ENCODE results near the gene MPLKIP. TPM values are rescaled to one million over a fixed set of nuclear protein-coding genes. Genes with fewer than 3 reads are reported as not detected.
"Not testable (repeated sequence)": the region's sequence is repeated elsewhere in the genome, so short reads cannot be mapped to it uniquely, and the experiment has no call there.

The MPLKIP gene
- total and polyA plus RNA-seq, 2 of the 4 experiments (the other 2 are of a cell fraction): 12.7 to 28.9 TPM

DNA sequence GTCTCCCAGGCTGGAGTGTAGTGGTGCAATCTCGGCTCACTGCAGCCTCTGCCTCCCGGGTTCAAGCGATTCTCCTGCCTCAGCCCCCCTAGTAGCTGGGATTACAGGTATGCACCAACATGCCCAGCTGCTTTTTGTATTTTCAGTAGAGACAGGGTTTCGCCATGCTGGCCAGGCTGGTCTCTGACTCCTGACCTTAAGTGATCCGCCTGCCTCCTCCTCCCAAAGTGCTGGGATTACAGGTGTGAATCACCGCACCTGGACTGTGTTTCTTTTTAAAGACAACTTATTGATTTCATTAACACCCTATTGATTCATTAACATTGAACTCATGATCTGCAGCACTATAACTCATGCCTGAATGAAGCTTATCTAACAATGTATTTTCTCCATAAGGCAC is 40.8 kb upstream of the MPLKIP start:
- in situ Hi-C loops (cut with MboI; ENCODE audit: low sequenced_read_pairs); H2BK20ac ChIP-seq (ENCODE audit: low read depth, low read length); H2BK120ac ChIP-seq (ENCODE audit: low read depth, low read length); H4K8ac ChIP-seq (ENCODE audit: low read depth in 2 of 2, low read length in 2 of 2); H3K9me1 ChIP-seq (ENCODE audit: insufficient read depth, low read length); H4K20me1 ChIP-seq (ENCODE audit: insufficient read depth, low read length); H3K27ac ChIP-seq (ENCODE audit: insufficient read depth, low read length); H3K4ac ChIP-seq (ENCODE audit: low read depth, low read length); POLR2A ChIA-PET (ENCODE audit: unreplicated experiment); H2BK15ac ChIP-seq (ENCODE audit: low read depth, low read length); H3K27me3 ChIP-seq (ENCODE audit: control insufficient read depth, insufficient read depth, low read length); dilution Hi-C loops (cut with HindIII; ENCODE audit: low sequenced_read_pairs, unreplicated experiment); H2BK5ac ChIP-seq (ENCODE audit: low read depth, low read length, poor library complexity, severe bottlenecking); CTCF ChIA-PET; H3K4me1 ChIP-seq (ENCODE audit: control insufficient read depth, insufficient read depth, low read length); H3K79me1 ChIP-seq (ENCODE audit: low read depth in 1 of 2, low read length in 2 of 2); BruUV-seq (replicated peaks); DNase-seq; H3K4me2 ChIP-seq (ENCODE audit: low read depth, low read length); H3K23ac ChIP-seq (ENCODE audit: low read depth, low read length); H3K9me3 ChIP-seq (ENCODE audit: control insufficient read depth, insufficient read depth, low read length); H3K56ac ChIP-seq (ENCODE audit: extremely low read depth, insufficient read depth, low read length); H3K36me3 ChIP-seq (ENCODE audit: control insufficient read depth, insufficient read depth, low read length); H3K9ac ChIP-seq (ENCODE audit: low read depth, low read length); ATAC-seq (ENCODE audit: low read depth); intact Hi-C loops (cut with micrococcal nuclease); H4K91ac ChIP-seq (ENCODE audit: insufficient read depth, low read depth, low read length); H3K14ac ChIP-seq (replicated peaks; ENCODE audit: low read depth, low read length); H3K4me3 ChIP-seq (ENCODE audit: insufficient read depth, low read depth, low read length); H3K18ac ChIP-seq (ENCODE audit: low read depth, low read length); H2AK9ac ChIP-seq (replicated peaks; ENCODE audit: low read depth, low read length, poor library complexity); H4K5ac ChIP-seq (ENCODE audit: low read depth, low read length); H2AFZ ChIP-seq (replicated peaks; ENCODE audit: low read length, poor library complexity): not testable (repeated sequence)
- WGBS, 2 experiments (ENCODE audit: extremely low coverage in 2 of 2, insufficient read length in 1 of 2): no CpG with 5 or more reads among the region's 6 CpGs
- H2AK5ac ChIP-seq (ENCODE audit: low read depth, low read length): peak overlapping the region; percentile 53; the same call in 1 of the 2 replicates

DNA sequence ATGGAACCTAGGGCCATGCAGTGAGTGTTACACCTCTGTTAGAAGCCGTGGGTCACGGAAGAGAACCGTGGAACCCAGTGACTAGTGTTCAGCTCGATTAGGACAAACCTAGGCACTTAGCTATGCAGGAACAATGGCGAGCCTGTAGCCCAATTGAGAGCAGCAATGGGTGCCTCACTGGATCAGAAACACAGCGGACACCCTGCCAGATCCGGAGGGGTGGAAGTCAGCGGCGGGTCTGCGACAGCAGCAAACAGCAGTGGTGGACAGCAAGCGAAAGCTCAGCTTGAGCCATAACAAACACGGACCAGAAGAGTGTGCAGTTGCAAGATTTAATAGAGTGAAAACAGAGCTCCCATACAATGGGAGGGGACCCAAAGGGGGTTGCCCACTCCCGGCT is 38.7 kb upstream of the MPLKIP start:
- in situ Hi-C loops (cut with MboI; ENCODE audit: low sequenced_read_pairs); POLR2A ChIA-PET (ENCODE audit: unreplicated experiment): not testable (repeated sequence)
- CTCF ChIA-PET: interaction anchor here (0.6 kb wide), 1 partner anchor 617 kb away, joined by 3 read pairs; no protein-coding TSS in a partner anchor

More for the DNA sequence above, 38.7 kb upstream of the MPLKIP start:
- H3K9me1 ChIP-seq (ENCODE audit: insufficient read depth, low read length); H3K79me1 ChIP-seq (ENCODE audit: low read depth in 1 of 2, low read length in 2 of 2); H3K4me1 ChIP-seq (ENCODE audit: control insufficient read depth, insufficient read depth, low read length); H3K4ac ChIP-seq (ENCODE audit: low read depth, low read length); intact Hi-C loops (cut with micrococcal nuclease); H2BK120ac ChIP-seq (ENCODE audit: low read depth, low read length); H3K27ac ChIP-seq (ENCODE audit: insufficient read depth, low read length); H3K9ac ChIP-seq (ENCODE audit: low read depth, low read length); H3K4me2 ChIP-seq (ENCODE audit: low read depth, low read length); H3K56ac ChIP-seq (ENCODE audit: extremely low read depth, insufficient read depth, low read length); H4K5ac ChIP-seq (ENCODE audit: low read depth, low read length); H3K36me3 ChIP-seq (ENCODE audit: control insufficient read depth, insufficient read depth, low read length); H3K18ac ChIP-seq (ENCODE audit: low read depth, low read length); H2AK9ac ChIP-seq (replicated peaks; ENCODE audit: low read depth, low read length, poor library complexity); H2BK20ac ChIP-seq (ENCODE audit: low read depth, low read length); H2BK5ac ChIP-seq (ENCODE audit: low read depth, low read length, poor library complexity, severe bottlenecking); H3K27me3 ChIP-seq (ENCODE audit: control insufficient read depth, insufficient read depth, low read length); H3K23ac ChIP-seq (ENCODE audit: low read depth, low read length); ATAC-seq (ENCODE audit: low read depth); H3K14ac ChIP-seq (replicated peaks; ENCODE audit: low read depth, low read length); dilution Hi-C loops (cut with HindIII; ENCODE audit: low sequenced_read_pairs, unreplicated experiment); H2AK5ac ChIP-seq (ENCODE audit: low read depth, low read length); H4K20me1 ChIP-seq (ENCODE audit: insufficient read depth, low read length); H4K91ac ChIP-seq (ENCODE audit: insufficient read depth, low read depth, low read length); H3K9me3 ChIP-seq (ENCODE audit: control insufficient read depth, insufficient read depth, low read length); H2AFZ ChIP-seq (replicated peaks; ENCODE audit: low read length, poor library complexity); H2BK15ac ChIP-seq (ENCODE audit: low read depth, low read length); H3K4me3 ChIP-seq (ENCODE audit: insufficient read depth, low read depth, low read length); H4K8ac ChIP-seq (ENCODE audit: low read depth in 2 of 2, low read length in 2 of 2); BruUV-seq (replicated peaks); DNase-seq: not testable (repeated sequence)
- 94% methylated on average over 6 of the region's 13 CpGs; no CpG with 5 or more reads in 1 of the 2 experiments for WGBS, 2 experiments (ENCODE audit: extremely low coverage in 2 of 2, insufficient read length in 1 of 2)

Data from IMR-90 (cell line).